ENCODE results near the gene MGRN1.

- TF ChIP-seq, protein P1, sequence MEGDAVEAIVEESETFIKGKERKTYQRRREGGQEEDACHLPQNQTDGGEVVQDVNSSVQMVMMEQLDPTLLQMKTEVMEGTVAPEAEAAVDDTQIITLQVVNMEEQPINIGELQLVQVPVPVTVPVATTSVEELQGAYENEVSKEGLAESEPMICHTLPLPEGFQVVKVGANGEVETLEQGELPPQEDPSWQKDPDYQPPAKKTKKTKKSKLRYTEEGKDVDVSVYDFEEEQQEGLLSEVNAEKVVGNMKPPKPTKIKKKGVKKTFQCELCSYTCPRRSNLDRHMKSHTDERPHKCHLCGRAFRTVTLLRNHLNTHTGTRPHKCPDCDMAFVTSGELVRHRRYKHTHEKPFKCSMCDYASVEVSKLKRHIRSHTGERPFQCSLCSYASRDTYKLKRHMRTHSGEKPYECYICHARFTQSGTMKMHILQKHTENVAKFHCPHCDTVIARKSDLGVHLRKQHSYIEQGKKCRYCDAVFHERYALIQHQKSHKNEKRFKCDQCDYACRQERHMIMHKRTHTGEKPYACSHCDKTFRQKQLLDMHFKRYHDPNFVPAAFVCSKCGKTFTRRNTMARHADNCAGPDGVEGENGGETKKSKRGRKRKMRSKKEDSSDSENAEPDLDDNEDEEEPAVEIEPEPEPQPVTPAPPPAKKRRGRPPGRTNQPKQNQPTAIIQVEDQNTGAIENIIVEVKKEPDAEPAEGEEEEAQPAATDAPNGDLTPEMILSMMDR (IDR thresholded peaks at IDR 0.05; ENCODE audit: poor library complexity, severe bottlenecking): no peak
- no peak for TF ChIP-seq MXI1 (conservative IDR thresholded peaks at IDR 0.05; ENCODE audit: poor library complexity, severe bottlenecking)
Measured at GRCh38 chr16:4679850-4680636, 55.4 kb downstream of the MGRN1 start.

All from neural cell (in vitro differentiated cells).